HepG2 (cell line): ENCODE results near the gene MRGPRF. TPM values are rescaled to one million over a fixed set of nuclear protein-coding genes. Genes with fewer than 3 reads are reported as not detected.

Experiments
- BCL6 ChIP-seq: IDR thresholded peaks from 2 replicates; pipeline ENCODE4 v1.6.1; 2016; ENCODE audit warnings: missing genetic modification reagents, missing compliant biosample characterization
- GATA4 ChIP-seq: sonication (generic); IDR thresholded peaks from 2 replicates; pipeline ENCODE4 v1.6.1; 2016; ENCODE audit warnings: antibody characterized with exemption, low read depth, borderline replicate concordance
- HDAC1 ChIP-seq: sonication (generic); formaldehyde crosslinking; IDR thresholded peaks from 2 replicates; pipeline ENCODE4 v1.5.1; 2020; ENCODE audit warnings: mild to moderate bottlenecking, missing genetic modification reagents
- LRRFIP1 ChIP-seq: sonication (generic); formaldehyde crosslinking; conservative IDR thresholded peaks from 2 replicates; pipeline ENCODE4 v1.4.0; 2020; ENCODE audit warnings: missing genetic modification reagents
- MED8 ChIP-seq: sonication (generic); formaldehyde crosslinking; IDR thresholded peaks from 2 replicates; pipeline ENCODE4 v1.8.1; 2023; ENCODE audit warnings: mild to moderate bottlenecking, missing genetic modification reagents; ENCODE audit not compliant: insufficient replicate concordance
- MIXL1 ChIP-seq: IDR thresholded peaks from 2 replicates; pipeline ENCODE4 v1.6.1; 2016
- NFKB2 ChIP-seq: sonication (generic); formaldehyde crosslinking; IDR thresholded peaks from 2 replicates; pipeline ENCODE4 v1.4.0; 2020; ENCODE audit warnings: missing genetic modification reagents, borderline replicate concordance
- THAP11 ChIP-seq: IDR thresholded peaks from 2 replicates; pipeline ENCODE4 v1.6.1; 2016; ENCODE audit warnings: missing biosample characterization, missing genetic modification reagents
- ZBTB33 ChIP-seq: sonication (generic); formaldehyde crosslinking; IDR thresholded peaks from 2 replicates; pipeline ENCODE4 v1.4.0; 2020; ENCODE audit warnings: missing genetic modification reagents
- ZMYM3 ChIP-seq: sonication (generic); formaldehyde crosslinking; IDR thresholded peaks from 2 replicates; pipeline ENCODE4 v1.5.1; 2020; ENCODE audit warnings: mild to moderate bottlenecking, missing genetic modification reagents
- ZNF225 ChIP-seq: sonication (generic); formaldehyde crosslinking; IDR thresholded peaks from 2 replicates; pipeline ENCODE4 v1.4.0; 2020; ENCODE audit warnings: mild to moderate bottlenecking, missing genetic modification reagents
- ZNF367 ChIP-seq: sonication (generic); formaldehyde crosslinking; IDR thresholded peaks from 2 replicates; pipeline ENCODE4 v1.4.0; 2020; ENCODE audit warnings: missing genetic modification reagents, borderline replicate concordance
- ZNF530 ChIP-seq: sonication (generic); formaldehyde crosslinking; IDR thresholded peaks from 2 replicates; pipeline ENCODE4 v1.5.0; 2020; ENCODE audit warnings: low read depth, mild to moderate bottlenecking, missing genetic modification reagents
- polyA plus RNA-seq, 8 experiments: library from polyadenylated mRNA; depleted of rRNA in 3 of 8; stranded (reverse) in 7 of 8; unstranded in 1 of 8; fragments of >200 nt; fragmentation: Illumina TruSeq in 4 of 8; extraction: Trizol in 4 of 8; gene quantifications; 2 replicates each; pipeline versions ENCODE4 v1.2.1 to v1.2.3, GENCODE V29; 2011 to 2016; ENCODE audit warnings: low read depth in 4 of 8, missing spikeins in 1 of 8, mixed read lengths in 1 of 8; ENCODE audit not compliant: insufficient read depth in 1 of 8
- total RNA-seq, 5 experiments: library from RNA; depleted of rRNA; stranded (reverse); fragments of >200 nt; fragmentation: Illumina TruSeq; extraction: Trizol; gene quantifications; 2 replicates each; pipeline ENCODE4 v1.2.3, GENCODE V29; 2016; ENCODE audit warnings: low read depth in 1 of 5
- TF ChIP-seq, protein P1 (sequence below): fragments of 450-650 bp; IDR thresholded peaks from 2 replicates; pipeline ENCODE4 v1.6.1; 2017; ENCODE audit warnings: mild to moderate bottlenecking
- TF ChIP-seq, protein P2 (sequence below): sonication (generic); formaldehyde crosslinking; conservative IDR thresholded peaks from 2 replicates; pipeline ENCODE4 v1.4.0; 2020; ENCODE audit warnings: missing genetic modification reagents
- TF ChIP-seq, protein P3 (sequence below): sonication (generic); formaldehyde crosslinking; IDR thresholded peaks from 2 replicates; pipeline ENCODE4 v1.8.0; 2022; ENCODE audit warnings: low read depth, missing genetic modification reagents
- TF ChIP-seq, protein P4 (sequence below): sonication (generic); formaldehyde crosslinking; IDR thresholded peaks from 2 replicates; pipeline ENCODE4 v1.8.0; 2023; ENCODE audit warnings: mild to moderate bottlenecking, missing genetic modification reagents

The MRGPRF gene
- total and polyA plus RNA-seq, 2 of the 13 experiments (the other 11 are each of a cell fraction or from before 2014, with no cell fraction given), result not detected

GRCh38 chr11:69013009-69013951 lies at the start of gene MRGPRF (continued):
- no peak for TF ChIP-seq ZNF225 (CRISPR knock-in tag)
- no peak for TF ChIP-seq GATA4
- TF ChIP-seq ZBTB33 (CRISPR knock-in tag), result 0 out of 2 replicates have a peak, but pooled peaks have one; percentile 23
- TF ChIP-seq LRRFIP1 (CRISPR knock-in tag), result no peak
- TF ChIP-seq MED8 (CRISPR knock-in tag), result no peak
- TF ChIP-seq ZMYM3 (CRISPR knock-in tag), result peak; percentile 40
- TF ChIP-seq NFKB2 (CRISPR knock-in tag), result no peak
- no peak for TF ChIP-seq ZNF530
- TF ChIP-seq, protein P1, sequence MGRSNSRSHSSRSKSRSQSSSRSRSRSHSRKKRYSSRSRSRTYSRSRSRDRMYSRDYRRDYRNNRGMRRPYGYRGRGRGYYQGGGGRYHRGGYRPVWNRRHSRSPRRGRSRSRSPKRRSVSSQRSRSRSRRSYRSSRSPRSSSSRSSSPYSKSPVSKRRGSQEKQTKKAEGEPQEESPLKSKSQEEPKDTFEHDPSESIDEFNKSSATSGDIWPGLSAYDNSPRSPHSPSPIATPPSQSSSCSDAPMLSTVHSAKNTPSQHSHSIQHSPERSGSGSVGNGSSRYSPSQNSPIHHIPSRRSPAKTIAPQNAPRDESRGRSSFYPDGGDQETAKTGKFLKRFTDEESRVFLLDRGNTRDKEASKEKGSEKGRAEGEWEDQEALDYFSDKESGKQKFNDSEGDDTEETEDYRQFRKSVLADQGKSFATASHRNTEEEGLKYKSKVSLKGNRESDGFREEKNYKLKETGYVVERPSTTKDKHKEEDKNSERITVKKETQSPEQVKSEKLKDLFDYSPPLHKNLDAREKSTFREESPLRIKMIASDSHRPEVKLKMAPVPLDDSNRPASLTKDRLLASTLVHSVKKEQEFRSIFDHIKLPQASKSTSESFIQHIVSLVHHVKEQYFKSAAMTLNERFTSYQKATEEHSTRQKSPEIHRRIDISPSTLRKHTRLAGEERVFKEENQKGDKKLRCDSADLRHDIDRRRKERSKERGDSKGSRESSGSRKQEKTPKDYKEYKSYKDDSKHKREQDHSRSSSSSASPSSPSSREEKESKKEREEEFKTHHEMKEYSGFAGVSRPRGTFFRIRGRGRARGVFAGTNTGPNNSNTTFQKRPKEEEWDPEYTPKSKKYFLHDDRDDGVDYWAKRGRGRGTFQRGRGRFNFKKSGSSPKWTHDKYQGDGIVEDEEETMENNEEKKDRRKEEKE, result no peak
- TF ChIP-seq MIXL1 (CRISPR knock-in tag), result no peak
- TF ChIP-seq THAP11 (CRISPR knock-in tag), result no peak
- TF ChIP-seq HDAC1, result 0 out of 2 replicates have a peak, but pooled peaks have one; percentile 12
- TF ChIP-seq, protein P2, sequence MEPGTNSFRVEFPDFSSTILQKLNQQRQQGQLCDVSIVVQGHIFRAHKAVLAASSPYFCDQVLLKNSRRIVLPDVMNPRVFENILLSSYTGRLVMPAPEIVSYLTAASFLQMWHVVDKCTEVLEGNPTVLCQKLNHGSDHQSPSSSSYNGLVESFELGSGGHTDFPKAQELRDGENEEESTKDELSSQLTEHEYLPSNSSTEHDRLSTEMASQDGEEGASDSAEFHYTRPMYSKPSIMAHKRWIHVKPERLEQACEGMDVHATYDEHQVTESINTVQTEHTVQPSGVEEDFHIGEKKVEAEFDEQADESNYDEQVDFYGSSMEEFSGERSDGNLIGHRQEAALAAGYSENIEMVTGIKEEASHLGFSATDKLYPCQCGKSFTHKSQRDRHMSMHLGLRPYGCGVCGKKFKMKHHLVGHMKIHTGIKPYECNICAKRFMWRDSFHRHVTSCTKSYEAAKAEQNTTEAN (CRISPR knock-in tag), result no peak
- TF ChIP-seq ZNF367 (CRISPR knock-in tag), result no peak
- TF ChIP-seq, protein P3, sequence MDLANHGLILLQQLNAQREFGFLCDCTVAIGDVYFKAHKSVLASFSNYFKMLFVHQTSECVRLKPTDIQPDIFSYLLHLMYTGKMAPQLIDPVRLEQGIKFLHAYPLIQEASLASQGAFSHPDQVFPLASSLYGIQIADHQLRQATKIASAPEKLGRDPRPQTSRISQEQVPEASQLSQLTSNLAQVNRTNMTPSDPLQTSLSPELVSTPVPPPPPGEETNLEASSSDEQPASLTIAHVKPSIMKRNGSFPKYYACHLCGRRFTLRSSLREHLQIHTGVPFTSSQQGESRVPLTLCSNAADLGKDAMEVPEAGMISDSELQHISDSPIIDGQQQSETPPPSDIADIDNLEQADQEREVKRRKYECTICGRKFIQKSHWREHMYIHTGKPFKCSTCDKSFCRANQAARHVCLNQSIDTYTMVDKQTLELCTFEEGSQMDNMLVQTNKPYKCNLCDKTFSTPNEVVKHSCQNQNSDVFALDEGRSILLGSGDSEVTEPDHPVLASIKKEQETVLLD, result no peak
- TF ChIP-seq, protein P4, sequence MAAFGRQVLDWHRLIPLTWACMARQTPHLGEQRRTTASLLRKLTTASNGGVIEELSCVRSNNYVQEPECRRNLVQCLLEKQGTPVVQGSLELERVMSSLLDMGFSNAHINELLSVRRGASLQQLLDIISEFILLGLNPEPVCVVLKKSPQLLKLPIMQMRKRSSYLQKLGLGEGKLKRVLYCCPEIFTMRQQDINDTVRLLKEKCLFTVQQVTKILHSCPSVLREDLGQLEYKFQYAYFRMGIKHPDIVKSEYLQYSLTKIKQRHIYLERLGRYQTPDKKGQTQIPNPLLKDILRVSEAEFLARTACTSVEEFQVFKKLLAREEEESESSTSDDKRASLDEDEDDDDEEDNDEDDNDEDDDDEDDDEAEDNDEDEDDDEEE (CRISPR knock-in tag), result no peak
- TF ChIP-seq BCL6 (CRISPR knock-in tag), result no peak
